Measurements from ENCODE around the gene RABAC1.

Gene RABAC1

DNA sequence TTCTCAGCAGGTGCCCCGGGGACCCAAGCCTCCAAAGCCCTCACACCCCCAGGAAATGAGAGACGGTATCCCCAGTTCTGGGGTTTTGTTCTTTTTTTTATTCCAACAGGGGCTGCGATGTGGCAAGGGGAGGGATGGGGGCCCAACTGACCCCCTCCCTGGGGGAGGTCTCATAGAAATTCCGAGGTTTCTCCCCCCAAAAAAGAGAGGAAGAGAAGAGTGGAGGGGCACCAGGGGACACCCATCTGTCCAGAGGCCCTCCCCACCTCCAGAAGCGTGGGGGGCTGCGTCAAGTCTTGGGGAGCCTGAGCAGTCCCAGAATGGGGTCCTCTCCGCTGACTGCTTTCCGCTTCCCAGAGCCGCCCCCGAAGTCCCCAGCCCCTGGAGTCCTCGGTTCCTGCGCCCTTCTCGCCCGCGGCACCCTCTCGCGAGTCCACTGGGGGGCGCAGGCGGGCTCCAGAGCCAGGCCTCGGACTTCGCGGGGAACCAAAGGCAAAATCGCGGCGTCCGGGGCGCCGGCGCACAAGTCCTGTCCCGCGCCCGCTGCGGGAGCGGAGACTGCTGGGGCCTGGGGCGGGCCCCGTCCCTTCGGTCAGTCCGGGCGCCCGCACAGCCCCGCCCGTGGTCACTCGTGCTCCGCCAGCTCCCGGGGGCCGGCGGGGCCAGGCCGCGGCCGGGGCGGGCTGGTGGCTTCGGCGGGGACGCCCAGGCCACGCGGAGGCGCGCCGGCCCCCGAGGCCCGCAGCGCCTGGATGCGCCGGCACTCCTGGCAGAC, 39.3 kb upstream of the RABAC1 start:
- H3K27ac ChIP-seq, result no peak overlapping the region
- TF ChIP-seq ZFX (IDR thresholded peaks at IDR 0.05), result no peak
- TF ChIP-seq, protein P1, sequence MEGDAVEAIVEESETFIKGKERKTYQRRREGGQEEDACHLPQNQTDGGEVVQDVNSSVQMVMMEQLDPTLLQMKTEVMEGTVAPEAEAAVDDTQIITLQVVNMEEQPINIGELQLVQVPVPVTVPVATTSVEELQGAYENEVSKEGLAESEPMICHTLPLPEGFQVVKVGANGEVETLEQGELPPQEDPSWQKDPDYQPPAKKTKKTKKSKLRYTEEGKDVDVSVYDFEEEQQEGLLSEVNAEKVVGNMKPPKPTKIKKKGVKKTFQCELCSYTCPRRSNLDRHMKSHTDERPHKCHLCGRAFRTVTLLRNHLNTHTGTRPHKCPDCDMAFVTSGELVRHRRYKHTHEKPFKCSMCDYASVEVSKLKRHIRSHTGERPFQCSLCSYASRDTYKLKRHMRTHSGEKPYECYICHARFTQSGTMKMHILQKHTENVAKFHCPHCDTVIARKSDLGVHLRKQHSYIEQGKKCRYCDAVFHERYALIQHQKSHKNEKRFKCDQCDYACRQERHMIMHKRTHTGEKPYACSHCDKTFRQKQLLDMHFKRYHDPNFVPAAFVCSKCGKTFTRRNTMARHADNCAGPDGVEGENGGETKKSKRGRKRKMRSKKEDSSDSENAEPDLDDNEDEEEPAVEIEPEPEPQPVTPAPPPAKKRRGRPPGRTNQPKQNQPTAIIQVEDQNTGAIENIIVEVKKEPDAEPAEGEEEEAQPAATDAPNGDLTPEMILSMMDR (conservative IDR thresholded peaks at IDR 0.05), result peak; percentile 60

DNA sequence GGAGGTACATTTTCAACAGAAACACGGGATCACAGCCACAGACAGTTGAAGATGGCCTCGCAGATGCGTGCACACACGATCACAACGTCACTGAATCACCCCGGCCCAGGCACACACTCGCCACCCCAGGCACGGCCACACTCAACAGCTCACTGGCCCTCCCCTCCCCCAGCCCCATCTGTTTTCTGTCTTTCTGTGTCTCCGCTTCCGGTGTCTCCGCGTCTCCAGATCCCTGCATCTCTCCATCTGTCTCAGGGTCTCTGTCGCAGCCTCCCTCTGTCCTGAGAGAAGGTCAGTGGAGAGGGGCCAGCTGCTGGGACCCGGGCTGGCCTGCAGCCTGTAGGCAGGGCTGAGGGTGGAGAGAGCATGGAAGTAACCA, 38.7 kb upstream of the RABAC1 start:
- H3K27ac ChIP-seq, result no peak overlapping the region
- TF ChIP-seq ZFX (IDR thresholded peaks at IDR 0.05), result no peak
- TF ChIP-seq, protein P1 (conservative IDR thresholded peaks at IDR 0.05), result no peak

DNA sequence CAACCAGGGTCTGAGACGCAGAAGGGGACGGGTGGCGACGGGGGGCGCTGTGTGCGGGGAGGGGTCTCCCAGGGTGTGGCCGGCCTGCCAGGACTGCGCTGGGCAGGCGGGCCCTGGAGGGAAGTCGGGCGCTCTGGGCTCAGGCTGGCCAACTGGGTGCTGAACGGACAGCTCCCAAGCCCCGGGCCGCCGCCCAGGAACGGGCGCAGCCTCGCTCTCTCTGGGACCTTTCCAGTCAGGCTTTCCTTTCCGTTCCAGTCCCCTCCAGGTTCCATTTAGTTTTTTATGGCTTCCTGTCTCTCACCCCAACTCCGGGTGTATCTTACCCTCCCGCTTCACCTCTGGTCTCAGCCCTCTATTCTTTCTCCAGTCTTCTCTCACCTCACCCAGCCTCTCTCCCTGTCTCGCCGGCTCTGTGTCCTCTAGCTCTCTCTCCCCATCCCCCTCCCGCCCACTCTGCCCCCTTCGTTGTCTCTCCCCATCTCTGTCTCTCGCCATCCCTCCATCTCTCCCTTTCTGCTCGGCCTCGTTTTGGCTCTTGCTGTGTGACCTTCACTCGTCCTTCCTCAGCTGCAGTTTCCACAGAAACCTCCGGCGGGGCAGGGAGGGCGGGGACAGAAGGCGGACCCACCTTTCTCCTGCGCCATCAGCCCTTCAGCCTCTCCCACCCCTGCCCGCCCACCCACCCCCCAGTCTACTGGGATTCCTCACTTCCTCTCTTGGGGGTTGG, 38.2 kb upstream of the RABAC1 start:
- TF ChIP-seq ZFX (IDR thresholded peaks at IDR 0.05), result no peak
- TF ChIP-seq, protein P1 (conservative IDR thresholded peaks at IDR 0.05), result no peak
- H3K27ac ChIP-seq, result no peak overlapping the region

DNA sequence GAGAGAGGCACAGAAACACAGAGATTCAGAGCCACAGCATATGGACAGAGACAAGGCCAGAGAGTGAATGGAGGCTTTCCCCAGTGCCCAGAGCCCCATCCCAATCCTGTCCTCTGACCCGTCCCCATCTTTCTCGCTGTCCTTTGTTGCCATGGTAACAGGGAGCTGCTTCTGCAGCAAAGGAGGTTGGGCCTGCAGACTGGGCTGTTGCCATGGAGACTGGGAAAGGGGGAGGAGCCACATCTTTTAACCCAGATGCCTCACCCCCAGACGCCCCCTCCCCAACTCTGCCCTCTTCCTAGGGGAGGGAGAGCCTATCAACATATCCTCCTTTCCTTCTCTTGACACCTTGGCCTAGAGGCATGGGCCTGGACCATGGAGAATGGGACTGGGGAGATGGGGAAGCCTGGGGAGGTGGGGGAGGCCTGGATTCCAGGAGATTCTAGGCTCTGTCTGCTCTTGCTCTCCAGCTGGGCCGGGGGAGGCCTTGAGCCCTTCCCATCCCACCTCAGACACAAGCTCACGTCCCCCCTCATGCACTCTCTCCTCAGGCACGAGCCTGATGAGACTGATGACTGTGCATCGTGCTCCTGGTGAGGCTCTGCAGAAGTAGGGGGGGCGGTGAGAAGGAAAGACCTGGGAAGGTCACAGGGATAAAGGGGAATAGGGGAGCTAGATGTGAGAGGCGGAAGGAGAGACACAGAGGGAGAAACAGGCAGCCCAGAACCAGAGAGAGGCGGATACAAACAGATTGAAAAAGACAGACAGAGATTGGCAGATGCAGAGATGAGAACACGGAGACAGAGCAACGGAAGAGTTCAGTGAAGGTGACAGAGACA, 37.1 kb upstream of the RABAC1 start:
- H3K27ac ChIP-seq, result no peak overlapping the region
- no peak for TF ChIP-seq ZFX (IDR thresholded peaks at IDR 0.05)
- TF ChIP-seq, protein P1 (conservative IDR thresholded peaks at IDR 0.05), result no peak

DNA sequence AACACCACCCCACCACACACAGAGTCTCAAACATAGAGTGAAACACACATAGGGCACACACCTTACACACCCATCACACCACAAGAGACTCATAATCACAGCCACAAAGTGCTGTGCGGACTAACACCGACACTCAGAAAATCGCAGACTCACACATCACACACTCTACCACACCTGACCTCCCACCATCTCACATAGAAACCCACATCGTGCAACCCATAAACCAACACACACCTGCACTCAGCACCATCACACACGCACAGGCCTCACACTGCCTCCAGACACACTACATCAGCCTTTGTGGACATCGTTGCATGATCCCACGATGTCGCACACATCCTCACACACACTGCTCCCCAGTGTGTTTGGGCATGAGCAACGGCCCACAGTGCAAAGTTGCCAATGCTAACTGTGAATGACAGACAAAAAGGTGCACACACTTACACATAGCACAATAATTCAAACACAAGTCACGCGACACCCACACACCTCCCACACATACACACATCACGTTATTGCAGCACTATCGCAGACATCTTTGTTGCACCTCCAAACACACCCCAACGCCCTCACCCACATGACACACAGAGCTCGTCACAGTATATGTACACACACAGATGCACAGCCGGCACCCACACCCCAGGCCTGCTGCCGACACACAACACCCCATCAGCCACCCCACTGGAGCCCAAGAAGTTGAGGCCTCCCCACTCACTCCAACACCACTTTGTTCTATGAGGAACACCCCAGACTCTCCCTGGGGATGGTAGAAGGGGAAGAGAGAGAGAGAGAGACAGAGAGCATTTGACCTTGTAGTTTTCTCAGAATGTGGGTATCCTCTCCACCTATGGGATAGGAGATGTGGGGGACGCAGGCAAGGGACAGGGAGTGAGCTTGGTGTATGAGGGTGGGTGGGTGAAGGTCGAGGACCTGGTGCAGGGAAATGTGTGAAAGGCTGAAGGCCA, 36.2 kb upstream of the RABAC1 start:
- H3K27ac ChIP-seq, result no peak overlapping the region
- TF ChIP-seq, protein P1 (conservative IDR thresholded peaks at IDR 0.05), result no peak
- no peak for TF ChIP-seq ZFX (IDR thresholded peaks at IDR 0.05)

DNA sequence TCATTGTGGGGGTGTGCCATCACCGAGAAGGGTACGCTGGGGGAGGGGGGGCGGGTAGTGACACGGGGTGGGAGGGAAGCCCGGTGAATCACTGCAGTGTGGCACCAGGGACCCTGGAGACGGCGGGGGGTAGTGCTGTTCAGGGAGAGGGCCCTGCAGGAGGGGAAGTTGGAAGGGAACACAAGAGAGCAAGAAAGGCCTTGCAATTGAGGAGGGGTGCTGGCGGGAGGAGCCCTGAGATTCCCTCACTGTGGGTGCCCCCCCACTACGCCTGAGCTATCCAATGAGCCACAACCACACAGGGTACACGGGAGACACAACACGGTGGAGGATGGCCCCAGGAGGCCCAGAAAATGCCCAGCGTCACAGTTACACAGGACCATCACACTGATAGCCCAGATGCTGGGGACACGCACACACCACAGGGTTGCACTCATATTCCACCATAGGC, 35.4 kb upstream of the RABAC1 start:
- no peak for TF ChIP-seq ZFX (IDR thresholded peaks at IDR 0.05)
- TF ChIP-seq, protein P1 (conservative IDR thresholded peaks at IDR 0.05), result no peak
- H3K27ac ChIP-seq, result no peak overlapping the region
